ENCODE data around the gene PEX6. TPM values are rescaled to one million over a fixed set of nuclear protein-coding genes. Genes with fewer than 3 reads are reported as not detected.

PEX6 gene
- polyA plus RNA-seq, 1 donor (not counting 4 experiments of a cell fraction or from before 2014, with no cell fraction given), result 5.6 TPM

DNA sequence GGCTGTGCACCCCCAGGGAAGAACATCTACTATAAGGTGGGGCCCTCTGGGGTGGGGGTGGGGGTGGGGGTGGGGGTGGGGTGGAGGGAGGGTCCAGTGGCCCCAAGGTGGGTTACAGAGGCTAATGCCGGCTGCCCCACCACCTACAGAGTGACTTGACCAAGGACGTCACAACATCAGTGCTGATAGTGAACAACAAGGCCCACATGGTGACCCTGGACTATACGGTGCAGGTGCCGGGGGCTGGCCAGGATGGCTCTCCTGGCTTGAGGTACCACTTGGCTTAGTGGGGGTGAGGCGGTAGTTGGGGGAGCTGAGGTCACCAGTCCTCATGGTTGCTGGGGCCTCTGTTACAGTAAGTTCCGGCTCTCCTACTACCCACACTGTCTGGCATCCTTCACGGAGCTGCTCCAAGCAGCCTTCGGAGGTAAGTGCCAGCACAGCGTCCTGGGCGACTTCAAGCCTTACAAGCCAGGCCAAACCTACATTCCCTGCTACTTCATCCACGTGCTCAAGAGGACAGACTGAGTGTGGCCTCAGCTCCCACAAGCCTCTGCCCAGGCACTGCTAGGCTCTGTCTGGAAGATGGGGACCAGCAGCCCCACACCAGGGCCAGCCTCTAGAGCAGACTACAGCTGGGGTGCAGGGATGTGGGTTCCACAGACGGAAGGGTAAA, 15.7 kb downstream of the PEX6 start:
- DNase-seq (ENCODE audit: low read depth, low spot score) (no peak), FAIRE-seq (no peak)
- Histone ChIP-seq H3K27ac (ENCODE audit: control insufficient read depth, insufficient read depth, low read length) (no peak overlapping the region), H3K4me2 (ENCODE audit: control insufficient read depth, extremely low read depth, insufficient read depth, low read depth, low read length) (no peak overlapping the region), H3K4me3 (ENCODE audit: control insufficient read depth in 2 of 3, extremely low read depth in 1 of 3, insufficient read depth in 2 of 3, low read depth in 1 of 3, low read length in 3 of 3) (no peak overlapping the region), H3K9me1 (ENCODE audit: control insufficient read depth, extremely low read depth, insufficient read depth, low read length) (no peaks in the 10 kb centered on the region), H3K27me3 (ENCODE audit: control insufficient read depth, extremely low read depth, insufficient read depth, low read length) (no peaks in the 10 kb centered on the region), H3K9me3 (ENCODE audit: control insufficient read depth, low read depth, low read length) (no peaks in the 10 kb centered on the region), H3K36me3 (ENCODE audit: control insufficient read depth in 2 of 2, extremely low read depth in 1 of 2, insufficient read depth in 2 of 2, low read length in 2 of 2) (peaks cover 7 to 22% of the 10 kb centered on the region in 2 experiments), H3K9ac (ENCODE audit: control insufficient read depth, extremely low read depth, insufficient read depth, low read length) (no peak overlapping the region), H2AFZ (ENCODE audit: control insufficient read depth, low read length) (no peak overlapping the region), H3K4me1 (ENCODE audit: control insufficient read depth, extremely low read depth, insufficient read depth, low read length) (peaks cover 9% of the 10 kb centered on the region), H4K20me1 (ENCODE audit: control insufficient read depth, extremely low read depth, insufficient read depth, low read length) (no peaks in the 10 kb centered on the region), H3K79me2 (ENCODE audit: control insufficient read depth, insufficient read depth, low read length) (no peaks in the 10 kb centered on the region)
- dilution Hi-C loops (cut with MboI; ENCODE audit: extremely low pct_ligation_motif_present, low sequenced_read_pairs), result no loop called here
- no peak for TF ChIP-seq EZH2 (IDR thresholded peaks at IDR 0.05; ENCODE audit: low read length)
- TF ChIP-seq, protein P1, sequence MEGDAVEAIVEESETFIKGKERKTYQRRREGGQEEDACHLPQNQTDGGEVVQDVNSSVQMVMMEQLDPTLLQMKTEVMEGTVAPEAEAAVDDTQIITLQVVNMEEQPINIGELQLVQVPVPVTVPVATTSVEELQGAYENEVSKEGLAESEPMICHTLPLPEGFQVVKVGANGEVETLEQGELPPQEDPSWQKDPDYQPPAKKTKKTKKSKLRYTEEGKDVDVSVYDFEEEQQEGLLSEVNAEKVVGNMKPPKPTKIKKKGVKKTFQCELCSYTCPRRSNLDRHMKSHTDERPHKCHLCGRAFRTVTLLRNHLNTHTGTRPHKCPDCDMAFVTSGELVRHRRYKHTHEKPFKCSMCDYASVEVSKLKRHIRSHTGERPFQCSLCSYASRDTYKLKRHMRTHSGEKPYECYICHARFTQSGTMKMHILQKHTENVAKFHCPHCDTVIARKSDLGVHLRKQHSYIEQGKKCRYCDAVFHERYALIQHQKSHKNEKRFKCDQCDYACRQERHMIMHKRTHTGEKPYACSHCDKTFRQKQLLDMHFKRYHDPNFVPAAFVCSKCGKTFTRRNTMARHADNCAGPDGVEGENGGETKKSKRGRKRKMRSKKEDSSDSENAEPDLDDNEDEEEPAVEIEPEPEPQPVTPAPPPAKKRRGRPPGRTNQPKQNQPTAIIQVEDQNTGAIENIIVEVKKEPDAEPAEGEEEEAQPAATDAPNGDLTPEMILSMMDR (optimal IDR thresholded peaks at IDR 0.05 in 1 of 3, IDR thresholded peaks at IDR 0.05 in 1 of 3, conservative IDR thresholded peaks at IDR 0.05 in 1 of 3; ENCODE audit: extremely low read depth in 1 of 3, insufficient read depth in 2 of 3, low read length in 3 of 3), result no peak

DNA sequence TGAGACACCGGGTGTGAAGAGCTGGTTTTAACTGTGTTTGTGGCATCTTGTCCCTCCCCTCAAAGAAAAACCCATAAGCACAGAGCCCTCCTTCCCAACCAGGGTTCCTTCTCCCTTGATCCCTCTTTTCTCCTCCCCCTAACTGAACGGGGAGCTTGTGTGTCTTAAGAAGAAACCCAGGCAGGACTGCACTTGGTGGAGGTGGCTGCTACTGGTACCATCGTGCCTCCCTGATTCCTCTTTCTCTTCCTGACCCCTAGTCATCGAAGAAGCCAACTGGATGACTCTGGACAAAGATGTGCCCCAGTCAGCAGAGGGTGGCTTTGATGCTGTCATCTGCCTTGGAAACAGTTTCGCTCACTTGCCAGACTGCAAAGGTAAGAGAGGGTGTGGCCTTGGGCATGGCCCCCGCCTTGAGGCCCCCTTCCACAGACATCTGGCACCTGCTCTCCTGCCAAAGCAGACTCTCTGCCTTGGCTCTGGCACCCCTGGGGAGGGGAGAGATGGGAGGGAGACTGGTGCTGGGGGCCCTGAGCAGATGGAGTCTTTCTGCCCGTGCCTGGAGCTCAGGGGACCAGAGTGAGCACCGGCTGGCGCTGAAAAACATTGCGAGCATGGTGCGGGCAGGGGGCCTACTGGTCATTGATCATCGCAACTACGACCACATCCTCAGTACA, 16.3 kb downstream of the PEX6 start:
- FAIRE-seq (no peak), DNase-seq (ENCODE audit: low read depth, low spot score) (no peak)
- Histone ChIP-seq H3K4me3 (ENCODE audit: control insufficient read depth in 2 of 3, extremely low read depth in 1 of 3, insufficient read depth in 2 of 3, low read depth in 1 of 3, low read length in 3 of 3) (no peak overlapping the region), H3K9me3 (ENCODE audit: control insufficient read depth, low read depth, low read length) (no peaks in the 10 kb centered on the region), H2AFZ (ENCODE audit: control insufficient read depth, low read length) (no peak overlapping the region), H3K27me3 (ENCODE audit: control insufficient read depth, extremely low read depth, insufficient read depth, low read length) (no peaks in the 10 kb centered on the region), H3K9ac (ENCODE audit: control insufficient read depth, extremely low read depth, insufficient read depth, low read length) (no peak overlapping the region), H3K36me3 (ENCODE audit: control insufficient read depth in 2 of 2, extremely low read depth in 1 of 2, insufficient read depth in 2 of 2, low read length in 2 of 2) (peaks cover 7 to 22% of the 10 kb centered on the region in 2 experiments), H3K27ac (ENCODE audit: control insufficient read depth, insufficient read depth, low read length) (no peak overlapping the region), H3K79me2 (ENCODE audit: control insufficient read depth, insufficient read depth, low read length) (no peaks in the 10 kb centered on the region), H3K4me1 (ENCODE audit: control insufficient read depth, extremely low read depth, insufficient read depth, low read length) (peaks cover 9% of the 10 kb centered on the region), H4K20me1 (ENCODE audit: control insufficient read depth, extremely low read depth, insufficient read depth, low read length) (no peaks in the 10 kb centered on the region), H3K4me2 (ENCODE audit: control insufficient read depth, extremely low read depth, insufficient read depth, low read depth, low read length) (no peak overlapping the region), H3K9me1 (ENCODE audit: control insufficient read depth, extremely low read depth, insufficient read depth, low read length) (no peaks in the 10 kb centered on the region)
- dilution Hi-C loops (cut with MboI; ENCODE audit: extremely low pct_ligation_motif_present, low sequenced_read_pairs), result no loop called here
- TF ChIP-seq EZH2 (IDR thresholded peaks at IDR 0.05; ENCODE audit: low read length), result no peak
- TF ChIP-seq, protein P1 (optimal IDR thresholded peaks at IDR 0.05 in 1 of 3, IDR thresholded peaks at IDR 0.05 in 1 of 3, conservative IDR thresholded peaks at IDR 0.05 in 1 of 3; ENCODE audit: extremely low read depth in 1 of 3, insufficient read depth in 2 of 3, low read length in 3 of 3), result no peak

Data from keratinocyte (primary cell).